ENCODE data around the gene PI4KA. TPM values are rescaled to one million over a fixed set of nuclear protein-coding genes. Genes with fewer than 3 reads are reported as not detected.
"Not testable (repeated sequence)": the region's sequence is repeated elsewhere in the genome, so short reads cannot be mapped to it uniquely, and the experiment has no call there.

PI4KA gene
- total and polyA plus RNA-seq, 2 donors: 32.5 to 64.0 TPM

DNA sequence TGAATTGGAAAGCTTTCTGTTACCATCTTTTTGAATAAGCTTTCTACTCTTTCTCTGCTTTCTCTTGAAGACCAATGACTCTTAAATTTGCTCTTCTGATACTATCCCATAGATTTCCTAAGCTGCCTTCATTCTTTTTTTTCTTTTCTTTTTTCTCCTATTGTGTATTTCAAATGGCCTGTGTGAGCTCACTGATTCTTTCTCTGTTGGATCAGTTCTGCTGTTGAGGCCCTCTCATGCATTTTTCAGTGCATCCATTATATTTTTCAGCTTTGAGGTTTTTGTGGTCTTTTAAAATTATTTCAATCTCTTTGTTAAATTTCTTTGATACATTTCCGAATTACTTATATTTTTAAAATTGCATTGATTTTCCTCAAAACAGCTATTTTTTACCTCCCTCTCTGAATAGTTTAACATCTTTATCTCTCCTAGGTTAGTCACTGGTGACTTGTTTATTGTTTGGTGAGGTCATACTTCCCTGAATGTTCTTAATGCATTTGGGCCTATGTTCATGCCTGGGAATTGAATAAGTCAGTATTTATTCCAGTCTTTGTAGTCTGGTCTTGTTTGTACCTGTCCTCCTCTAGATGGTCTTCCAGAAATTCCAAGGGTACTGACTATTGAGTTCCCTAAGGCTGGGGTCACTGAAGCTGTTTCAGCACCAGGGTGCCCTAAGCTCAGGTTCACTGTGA is 195.3 kb downstream of the PI4KA start:
- DNase-seq (ENCODE audit: low read depth in 6 of 9, low spot score in 9 of 9): no peak
- WGBS: 97% methylated on average over 1 of the region's 1 CpG
- Histone ChIP-seq H3K4me1 (ENCODE audit: control insufficient read depth in 2 of 2, insufficient read depth in 2 of 2, low read length in 2 of 2) (no peaks in the 10 kb centered on the region), H3K4me3 (ENCODE audit: low read length in 2 of 2) (no peak overlapping the region), H3K27ac (ENCODE audit: low read depth in 1 of 2, low read length in 1 of 2) (no peak overlapping the region), H3K36me3 (ENCODE audit: control insufficient read depth in 2 of 2, insufficient read depth in 2 of 2, low read length in 1 of 2) (no peaks in the 10 kb centered on the region), H3K9me3 (ENCODE audit: control insufficient read depth in 2 of 2, insufficient read depth in 1 of 2, low read length in 1 of 2) (no peaks in the 10 kb centered on the region), H3K27me3 (ENCODE audit: control insufficient read depth in 2 of 2, insufficient read depth in 1 of 2, low read length in 1 of 2) (peaks cover 0 to 14% of the 10 kb centered on the region in 2 donors)

DNA sequence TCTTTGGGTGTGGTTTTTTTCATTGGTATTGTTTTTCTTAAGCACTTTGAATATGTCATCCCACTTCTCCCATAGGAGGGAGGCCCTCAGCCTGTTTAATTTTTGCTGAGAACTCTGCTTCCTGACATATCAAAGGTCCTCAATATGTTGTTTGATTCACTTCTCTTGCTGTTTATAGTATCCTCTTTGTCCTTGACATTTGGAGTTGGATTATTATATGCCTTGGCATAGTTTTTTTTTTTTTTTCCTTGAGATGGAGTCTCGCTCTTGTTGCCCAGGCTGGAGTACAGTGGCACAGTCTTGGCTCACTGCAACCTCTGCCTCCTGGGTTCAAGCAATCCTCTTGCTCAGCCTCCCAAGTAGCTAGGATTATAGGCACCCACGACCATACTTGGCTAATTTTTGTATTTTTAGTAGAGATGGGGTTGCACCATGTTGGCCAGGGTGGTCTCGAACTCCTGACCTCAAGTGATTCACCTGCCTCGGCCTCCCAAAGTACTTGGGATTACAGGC is 196.0 kb downstream of the PI4KA start:
- peaks cover 0 to 15% of the 10 kb centered on the region in 2 donors for H3K27me3 ChIP-seq (ENCODE audit: control insufficient read depth in 2 of 2, insufficient read depth in 1 of 2, low read length in 1 of 2)
- not testable (repeated sequence) for H3K36me3 ChIP-seq (ENCODE audit: control insufficient read depth in 2 of 2, insufficient read depth in 2 of 2, low read length in 1 of 2); H3K4me3 ChIP-seq (ENCODE audit: low read length in 2 of 2); DNase-seq (ENCODE audit: low read depth in 6 of 9, low spot score in 9 of 9); H3K9me3 ChIP-seq (ENCODE audit: control insufficient read depth in 2 of 2, insufficient read depth in 1 of 2, low read length in 1 of 2); H3K4me1 ChIP-seq (ENCODE audit: control insufficient read depth in 2 of 2, insufficient read depth in 2 of 2, low read length in 2 of 2); H3K27ac ChIP-seq (ENCODE audit: low read depth in 1 of 2, low read length in 1 of 2)
- 80% methylated on average over 4 of the region's 4 CpGs for WGBS

DNA sequence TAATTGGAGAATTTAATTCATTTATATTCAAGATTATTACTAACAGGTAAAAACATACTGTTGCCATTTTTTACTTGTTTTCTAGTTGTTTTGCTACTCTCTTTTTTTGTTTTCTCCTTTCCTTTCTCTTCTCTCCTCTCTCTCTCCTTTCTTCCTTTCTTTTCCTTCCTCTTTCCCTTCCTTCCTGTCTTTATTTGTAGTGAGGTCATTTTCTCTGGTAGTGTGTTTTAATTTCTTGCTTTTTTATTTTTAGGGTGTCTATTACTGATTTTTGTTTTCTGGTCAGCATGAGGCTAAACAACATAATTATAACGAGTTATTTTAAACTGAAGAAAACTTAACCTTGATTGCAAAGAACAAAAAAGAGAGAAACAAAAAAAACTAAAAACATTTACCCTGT is 197.1 kb downstream of the PI4KA start:
- Histone ChIP-seq H3K4me1 (ENCODE audit: control insufficient read depth in 2 of 2, insufficient read depth in 2 of 2, low read length in 2 of 2) (no peaks in the 10 kb centered on the region), H3K36me3 (ENCODE audit: control insufficient read depth in 2 of 2, insufficient read depth in 2 of 2, low read length in 1 of 2) (no peaks in the 10 kb centered on the region), H3K27ac (ENCODE audit: low read depth in 1 of 2, low read length in 1 of 2) (no peak overlapping the region), H3K9me3 (ENCODE audit: control insufficient read depth in 2 of 2, insufficient read depth in 1 of 2, low read length in 1 of 2) (no peaks in the 10 kb centered on the region), H3K4me3 (ENCODE audit: low read length in 2 of 2) (no peak overlapping the region), H3K27me3 (ENCODE audit: control insufficient read depth in 2 of 2, insufficient read depth in 1 of 2, low read length in 1 of 2) (peaks cover 0 to 18% of the 10 kb centered on the region in 2 donors)
- no peak for DNase-seq (ENCODE audit: low read depth in 6 of 9, low spot score in 9 of 9)
- 98% methylated on average over 1 of the region's 1 CpG for WGBS

DNA sequence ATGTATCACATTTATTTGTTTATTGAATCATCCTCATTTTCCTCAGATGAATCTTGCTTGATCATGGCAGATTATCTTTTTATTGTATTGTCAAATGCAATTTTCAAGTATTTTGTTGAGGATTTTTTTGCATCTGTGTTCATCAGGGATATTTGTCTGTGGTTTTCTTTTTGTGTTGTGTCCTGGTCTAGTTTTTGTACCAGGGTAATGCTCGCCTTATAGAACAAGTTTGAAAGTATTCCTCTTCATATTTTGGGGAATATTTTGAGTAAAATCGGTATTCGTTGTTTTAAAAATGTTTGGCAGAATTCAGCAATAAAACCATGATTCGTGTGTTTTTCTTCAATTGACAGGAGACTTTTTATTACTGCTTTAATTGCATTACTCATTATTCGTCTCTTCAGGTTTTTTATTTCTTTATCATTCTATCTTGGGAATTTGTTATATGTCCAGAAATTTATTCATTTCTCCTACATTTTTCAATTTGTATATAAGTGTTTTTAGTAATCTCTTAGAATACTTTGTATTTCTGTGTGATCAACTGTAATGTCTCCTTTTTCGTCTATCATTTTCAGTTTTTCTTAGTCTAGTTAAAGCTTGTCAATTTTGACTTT is 198.1 kb downstream of the PI4KA start:
- Histone ChIP-seq H3K9me3 (ENCODE audit: control insufficient read depth in 2 of 2, insufficient read depth in 1 of 2, low read length in 1 of 2) (no peaks in the 10 kb centered on the region), H3K4me1 (ENCODE audit: control insufficient read depth in 2 of 2, insufficient read depth in 2 of 2, low read length in 2 of 2) (no peaks in the 10 kb centered on the region), H3K4me3 (ENCODE audit: low read length in 2 of 2) (no peak overlapping the region), H3K27ac (ENCODE audit: low read depth in 1 of 2, low read length in 1 of 2) (no peak overlapping the region), H3K27me3 (ENCODE audit: control insufficient read depth in 2 of 2, insufficient read depth in 1 of 2, low read length in 1 of 2) (peaks cover 0 to 18% of the 10 kb centered on the region in 2 donors), H3K36me3 (ENCODE audit: control insufficient read depth in 2 of 2, insufficient read depth in 2 of 2, low read length in 1 of 2) (no peaks in the 10 kb centered on the region)
- no peak for DNase-seq (ENCODE audit: low read depth in 6 of 9, low spot score in 9 of 9)
- 96% methylated on average over 6 of the region's 6 CpGs for WGBS

DNA sequence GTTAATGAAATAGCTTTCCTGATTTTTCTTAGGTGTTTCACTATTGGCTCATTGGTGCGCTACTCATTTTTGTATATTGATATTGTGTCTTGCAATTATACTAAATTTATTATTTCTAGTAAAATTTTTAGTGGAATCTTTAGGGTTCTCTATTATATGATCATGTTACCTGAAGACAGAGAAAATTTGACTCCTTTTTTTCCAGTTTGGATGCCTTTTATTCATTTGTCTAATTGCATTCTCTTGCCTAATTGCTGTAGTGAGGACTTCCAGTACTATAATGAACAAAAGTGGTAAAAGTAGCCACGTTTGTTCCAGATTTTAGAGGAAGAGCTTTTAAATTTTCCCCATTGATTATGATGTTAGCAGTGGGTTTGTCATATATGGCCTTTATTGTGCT is 198.7 kb downstream of the PI4KA start:
- no peaks in the 10 kb centered on the region for H3K36me3 ChIP-seq (ENCODE audit: control insufficient read depth in 2 of 2, insufficient read depth in 2 of 2, low read length in 1 of 2)
- no peak overlapping the region for H3K4me3 ChIP-seq (ENCODE audit: low read length in 2 of 2)
- DNase-seq (ENCODE audit: low read depth in 6 of 9, low spot score in 9 of 9): no peak
- 92% methylated on average over 2 of the region's 2 CpGs for WGBS
- no peaks in the 10 kb centered on the region for H3K4me1 ChIP-seq (ENCODE audit: control insufficient read depth in 2 of 2, insufficient read depth in 2 of 2, low read length in 2 of 2)
- H3K9me3 ChIP-seq (ENCODE audit: control insufficient read depth in 2 of 2, insufficient read depth in 1 of 2, low read length in 1 of 2): no peaks in the 10 kb centered on the region
- peaks cover 0 to 18% of the 10 kb centered on the region in 2 donors for H3K27me3 ChIP-seq (ENCODE audit: control insufficient read depth in 2 of 2, insufficient read depth in 1 of 2, low read length in 1 of 2)
- no peak overlapping the region for H3K27ac ChIP-seq (ENCODE audit: low read depth in 1 of 2, low read length in 1 of 2)

DNA sequence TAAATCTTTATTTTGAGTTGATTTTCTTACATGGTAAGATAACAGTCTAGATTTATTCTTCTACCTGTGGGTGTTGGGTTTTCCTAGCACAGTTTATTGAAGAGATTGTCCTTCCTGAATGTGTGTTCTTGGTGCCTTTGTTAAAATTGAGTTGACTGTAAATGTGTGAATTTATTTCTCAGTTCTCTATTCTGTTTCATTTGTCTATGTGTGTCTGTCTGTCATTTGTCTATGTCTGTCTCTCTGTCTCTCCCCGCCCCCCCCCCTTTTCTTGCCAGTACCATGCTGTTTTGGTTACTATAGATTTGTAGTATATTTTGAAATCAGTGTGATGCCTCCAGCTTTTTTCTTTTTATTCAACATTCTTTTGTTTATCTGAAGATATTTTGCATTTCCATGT is 199.4 kb downstream of the PI4KA start:
- Histone ChIP-seq H3K4me3 (ENCODE audit: low read length in 2 of 2) (no peak overlapping the region), H3K36me3 (ENCODE audit: control insufficient read depth in 2 of 2, insufficient read depth in 2 of 2, low read length in 1 of 2) (no peaks in the 10 kb centered on the region), H3K9me3 (ENCODE audit: control insufficient read depth in 2 of 2, insufficient read depth in 1 of 2, low read length in 1 of 2) (no peaks in the 10 kb centered on the region), H3K27ac (ENCODE audit: low read depth in 1 of 2, low read length in 1 of 2) (no peak overlapping the region), H3K4me1 (ENCODE audit: control insufficient read depth in 2 of 2, insufficient read depth in 2 of 2, low read length in 2 of 2) (no peaks in the 10 kb centered on the region), H3K27me3 (ENCODE audit: control insufficient read depth in 2 of 2, insufficient read depth in 1 of 2, low read length in 1 of 2) (peaks cover 0 to 15% of the 10 kb centered on the region in 2 donors)
- DNase-seq (ENCODE audit: low read depth in 6 of 9, low spot score in 9 of 9): no peak
- WGBS: 89% methylated on average over 1 of the region's 1 CpG

DNA sequence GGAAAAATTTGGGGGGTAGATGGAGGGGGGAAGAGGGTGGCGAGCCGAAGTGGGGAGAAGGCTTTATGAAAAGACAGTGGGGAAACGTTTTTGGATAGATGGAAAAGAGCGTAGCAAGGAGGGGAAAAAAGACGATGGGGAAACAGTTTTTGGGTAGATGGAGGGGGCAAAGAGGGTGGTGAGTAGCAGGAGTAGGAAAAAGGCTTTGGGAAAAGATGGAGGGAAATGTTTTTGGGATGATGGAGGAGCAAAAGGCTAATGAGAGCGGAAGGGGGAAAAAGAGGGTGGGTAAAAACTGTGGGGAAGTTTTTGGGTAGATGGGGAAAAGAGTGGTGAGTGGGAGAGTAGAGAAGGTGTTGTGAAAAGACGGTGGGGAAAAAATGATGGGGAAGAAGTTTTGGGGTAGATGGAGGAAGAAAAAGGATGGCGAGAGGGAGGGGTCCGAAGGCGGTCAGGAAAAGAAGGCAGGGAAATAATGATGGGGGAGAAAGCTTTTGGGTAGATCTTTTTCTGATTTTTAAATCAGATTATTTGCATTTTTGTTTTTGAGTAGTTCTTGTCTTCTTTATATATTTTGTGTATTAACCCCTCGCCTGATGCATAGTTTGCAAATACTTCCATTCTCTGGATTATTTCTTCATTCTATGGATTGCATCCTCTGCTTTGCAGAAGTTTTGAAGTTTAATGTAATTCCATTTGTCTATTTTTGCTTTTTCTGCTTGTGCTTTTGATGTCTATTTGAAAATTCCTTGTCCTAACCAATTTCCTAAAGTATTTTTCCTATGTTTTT is 200.0 kb downstream of the PI4KA start:
- 89% methylated on average over 11 of the region's 11 CpGs for WGBS
- no peak for DNase-seq (ENCODE audit: low read depth in 6 of 9, low spot score in 9 of 9)
- Histone ChIP-seq H3K4me3 (ENCODE audit: low read length in 2 of 2) (no peak overlapping the region), H3K9me3 (ENCODE audit: control insufficient read depth in 2 of 2, insufficient read depth in 1 of 2, low read length in 1 of 2) (no peaks in the 10 kb centered on the region), H3K4me1 (ENCODE audit: control insufficient read depth in 2 of 2, insufficient read depth in 2 of 2, low read length in 2 of 2) (no peaks in the 10 kb centered on the region), H3K27ac (ENCODE audit: low read depth in 1 of 2, low read length in 1 of 2) (no peak overlapping the region), H3K27me3 (ENCODE audit: control insufficient read depth in 2 of 2, insufficient read depth in 1 of 2, low read length in 1 of 2) (peaks cover 0 to 10% of the 10 kb centered on the region in 2 donors), H3K36me3 (ENCODE audit: control insufficient read depth in 2 of 2, insufficient read depth in 2 of 2, low read length in 1 of 2) (no peaks in the 10 kb centered on the region)

DNA sequence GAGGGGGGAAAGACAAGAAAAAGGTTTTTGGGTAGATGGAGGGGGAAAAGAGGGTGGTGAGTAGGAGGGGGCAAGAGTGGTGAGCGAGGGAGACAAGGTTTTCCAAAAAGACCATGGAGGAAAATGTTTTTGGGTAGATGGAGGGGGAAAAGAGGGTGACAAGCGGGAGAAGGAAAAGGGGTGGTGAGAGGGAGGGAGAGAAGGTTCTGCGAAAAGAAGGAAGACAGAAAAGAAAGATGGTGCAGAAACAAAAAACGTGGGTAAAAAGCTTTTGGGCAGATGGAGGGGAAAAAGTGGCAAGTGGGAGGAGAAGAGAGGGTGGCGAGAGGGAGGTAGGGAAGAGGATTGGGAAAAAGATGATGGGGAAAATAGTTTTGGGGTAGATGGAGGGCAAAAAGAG is 200.6 kb downstream of the PI4KA start:
- 82% methylated on average over 5 of the region's 5 CpGs for WGBS

More for the DNA sequence above, 200.6 kb downstream of the PI4KA start:
- Histone ChIP-seq H3K4me3 (ENCODE audit: low read length in 2 of 2) (no peak overlapping the region), H3K27me3 (ENCODE audit: control insufficient read depth in 2 of 2, insufficient read depth in 1 of 2, low read length in 1 of 2) (peaks cover 0 to 10% of the 10 kb centered on the region in 2 donors), H3K27ac (ENCODE audit: low read depth in 1 of 2, low read length in 1 of 2) (no peak overlapping the region), H3K36me3 (ENCODE audit: control insufficient read depth in 2 of 2, insufficient read depth in 2 of 2, low read length in 1 of 2) (no peaks in the 10 kb centered on the region), H3K4me1 (ENCODE audit: control insufficient read depth in 2 of 2, insufficient read depth in 2 of 2, low read length in 2 of 2) (no peaks in the 10 kb centered on the region), H3K9me3 (ENCODE audit: control insufficient read depth in 2 of 2, insufficient read depth in 1 of 2, low read length in 1 of 2) (no peaks in the 10 kb centered on the region)
- no peak for DNase-seq (ENCODE audit: low read depth in 6 of 9, low spot score in 9 of 9)

Data from thymus (tissue), 11 donors.